Memory B cell (primary cell): Measurements from ENCODE around the gene HPGDS.
"Not testable (repeated sequence)": the region's sequence is repeated elsewhere in the genome, so short reads cannot be mapped to it uniquely, and the experiment has no call there.

Experiments used
- ATAC-seq: fragments of 150-1000 bp; cut with Tn5 transposase; 2 replicates; pipeline ENCODE4 v1.10.0; 2021; ENCODE audit warnings: low read depth, mild to moderate bottlenecking, moderate library complexity
- DNase-seq, 2 donors: peaks; one replicate each; pipeline ENCODE4 v3.0.0; 2022; ENCODE audit warnings: low spot score in 2 of 2
- H3K27ac Mint-ChIP-seq: one replicate; pipeline ENCODE4 v1.8.0; 2022; ENCODE audit warnings: mild to moderate bottlenecking, moderate library complexity, mixed read lengths
- H3K27me3 Mint-ChIP-seq: one replicate; pipeline ENCODE4 v1.8.0; 2022; ENCODE audit warnings: mixed read lengths
- H3K36me3 Mint-ChIP-seq: one replicate; pipeline ENCODE4 v1.8.0; 2022; ENCODE audit warnings: mild to moderate bottlenecking, mixed read lengths
- H3K4me1 Mint-ChIP-seq: one replicate; pipeline ENCODE4 v1.8.0; 2022; ENCODE audit warnings: mixed read lengths
- H3K4me3 Mint-ChIP-seq: one replicate; pipeline ENCODE4 v1.8.0; 2022; ENCODE audit warnings: mild to moderate bottlenecking, moderate library complexity, mixed read lengths
- H3K9me3 Mint-ChIP-seq: one replicate; pipeline ENCODE4 v1.8.0; 2022; ENCODE audit warnings: mixed read lengths

HPGDS gene

DNA sequence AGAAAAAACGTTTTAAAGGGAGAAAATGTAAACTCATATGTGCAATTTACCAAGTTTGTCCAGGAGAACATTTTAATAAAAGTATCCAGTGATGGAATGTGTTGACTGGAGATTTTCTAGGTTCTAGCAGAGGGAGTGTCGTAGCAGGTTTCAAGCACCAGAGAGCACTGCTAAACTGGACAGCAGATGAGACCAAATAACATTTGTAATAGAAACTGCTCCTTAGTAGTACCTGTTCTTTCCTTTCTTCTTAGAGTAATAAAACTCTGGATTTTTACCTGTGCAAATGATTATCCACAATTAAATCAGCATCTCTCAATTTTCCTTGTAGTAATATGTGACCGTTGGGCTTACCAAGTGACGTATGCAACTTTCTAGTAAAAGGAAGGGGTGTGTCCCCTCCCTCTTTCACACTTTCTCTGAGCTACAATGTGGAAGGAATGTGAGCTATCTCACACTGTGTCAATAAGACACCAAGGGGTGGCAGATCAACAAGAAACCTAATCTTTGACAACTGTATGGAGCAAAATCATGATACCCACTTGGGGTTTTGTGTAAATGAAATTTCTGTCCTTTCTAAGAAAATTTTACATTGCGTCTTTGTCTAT, 9.5 kb downstream of the HPGDS start:
- DNase-seq: no peak
- Mint-ChIP-seq H3K4me3 (no peak overlapping the region), H3K27me3 (peaks cover 5% of the 10 kb centered on the region), H3K27ac (no peak overlapping the region), H3K4me1 (no peaks in the 10 kb centered on the region), H3K36me3 (no peaks in the 10 kb centered on the region), H3K9me3 (no peaks in the 10 kb centered on the region)
- ATAC-seq: no peak

GRCh38 chr4:94329933-94330332, 12.7 kb downstream of the HPGDS start:
- Mint-ChIP-seq H3K4me1 (no peaks in the 10 kb centered on the region), H3K36me3 (no peaks in the 10 kb centered on the region), H3K9me3 (peaks cover 6% of the 10 kb centered on the region), H3K27me3 (peaks cover 5% of the 10 kb centered on the region), H3K27ac (no peak overlapping the region), H3K4me3 (no peak overlapping the region)
- ATAC-seq: no peak
- DNase-seq: no peak

DNA sequence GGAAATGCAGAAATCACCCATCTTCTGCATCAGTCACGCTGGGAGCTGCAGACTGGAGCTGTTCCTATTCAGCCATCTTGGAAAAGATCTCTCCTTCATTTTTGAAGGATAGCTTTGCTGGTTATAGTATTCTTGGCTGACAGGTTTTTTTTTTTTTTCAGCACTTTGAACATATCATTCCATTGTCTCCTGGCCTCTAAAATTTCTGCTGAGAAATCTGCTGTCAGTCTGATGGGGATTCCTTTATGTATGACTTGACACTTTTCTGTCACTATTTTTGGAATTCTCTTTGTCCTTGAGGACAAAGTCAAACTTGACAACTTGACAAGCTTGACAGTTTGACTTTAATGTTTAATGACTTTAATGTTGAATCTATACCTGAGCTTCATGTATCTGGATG, 16.8 kb downstream of the HPGDS start:
- H3K27ac Mint-ChIP-seq: no peak overlapping the region
- no peak overlapping the region for H3K4me3 Mint-ChIP-seq
- H3K27me3 Mint-ChIP-seq: peaks cover 9% of the 10 kb centered on the region
- ATAC-seq (no peak), DNase-seq (no peak)
- peaks cover 11% of the 10 kb centered on the region for H3K9me3 Mint-ChIP-seq
- H3K36me3 Mint-ChIP-seq: peaks cover 4% of the 10 kb centered on the region
- H3K4me1 Mint-ChIP-seq: no peaks in the 10 kb centered on the region

- not testable (repeated sequence) for H3K4me3 Mint-ChIP-seq, DNase-seq, H3K36me3 Mint-ChIP-seq, ATAC-seq, H3K4me1 Mint-ChIP-seq, H3K27ac Mint-ChIP-seq, H3K27me3 Mint-ChIP-seq
- H3K9me3 Mint-ChIP-seq: peaks cover 12% of the 10 kb centered on the region
Observed at GRCh38 chr4:94319927-94320326, 22.7 kb downstream of the HPGDS start.

- no peaks in the 10 kb centered on the region for H3K27me3 Mint-ChIP-seq
- no peaks in the 10 kb centered on the region for H3K36me3 Mint-ChIP-seq
- no peak overlapping the region for H3K4me3 Mint-ChIP-seq
- H3K9me3 Mint-ChIP-seq: no peaks in the 10 kb centered on the region
- ATAC-seq (no peak), DNase-seq (no peak)
- H3K27ac Mint-ChIP-seq: no peak overlapping the region
- no peaks in the 10 kb centered on the region for H3K4me1 Mint-ChIP-seq
Observed at GRCh38 chr4:94307231-94307871, 35.3 kb downstream of the HPGDS start.

- DNase-seq (no peak), ATAC-seq (no peak)
- no peaks in the 10 kb centered on the region for H3K4me1 Mint-ChIP-seq
- no peaks in the 10 kb centered on the region for H3K36me3 Mint-ChIP-seq
- H3K9me3 Mint-ChIP-seq: no peaks in the 10 kb centered on the region
- H3K27ac Mint-ChIP-seq: no peak overlapping the region
- no peaks in the 10 kb centered on the region for H3K27me3 Mint-ChIP-seq
- H3K4me3 Mint-ChIP-seq: no peak overlapping the region
Observed at GRCh38 chr4:94306713-94307112, 35.9 kb downstream of the HPGDS start.

- ATAC-seq (no peak), DNase-seq (no peak)
- H3K4me3 Mint-ChIP-seq: no peak overlapping the region
- no peak overlapping the region for H3K27ac Mint-ChIP-seq
- no peaks in the 10 kb centered on the region for H3K9me3 Mint-ChIP-seq
- no peaks in the 10 kb centered on the region for H3K36me3 Mint-ChIP-seq
- no peaks in the 10 kb centered on the region for H3K4me1 Mint-ChIP-seq
- no peaks in the 10 kb centered on the region for H3K27me3 Mint-ChIP-seq
Observed at GRCh38 chr4:94305466-94306225, 37.0 kb downstream of the HPGDS start.

DNA sequence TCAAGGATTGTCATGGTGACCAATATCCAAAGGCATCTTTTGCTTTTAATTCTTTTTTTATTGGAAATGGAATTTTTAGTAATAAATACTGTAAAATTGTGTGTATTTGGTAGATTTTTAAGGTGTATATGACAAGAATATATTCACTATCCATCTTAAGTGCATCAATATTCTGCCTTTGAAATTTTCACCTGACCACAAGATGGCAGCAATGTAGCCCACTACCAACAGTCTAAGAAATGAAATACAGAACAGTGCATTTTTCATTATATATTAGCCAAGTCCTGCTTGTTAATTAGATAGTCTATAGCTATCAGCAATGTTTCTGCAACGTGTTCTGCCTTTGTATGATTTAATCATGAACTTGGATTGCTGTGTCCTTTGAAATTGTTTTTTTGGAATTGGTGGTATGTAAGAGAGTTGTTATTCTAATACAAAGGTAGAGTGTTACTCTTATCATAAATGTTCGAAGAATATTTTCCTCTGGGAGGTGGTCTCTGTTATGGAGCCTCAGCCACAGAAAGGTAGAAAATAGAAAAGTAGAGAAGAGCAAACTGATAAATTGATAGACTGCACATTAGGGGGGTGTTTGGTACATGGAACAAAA, 38.2 kb downstream of the HPGDS start:
- Mint-ChIP-seq H3K9me3 (no peaks in the 10 kb centered on the region), H3K36me3 (no peaks in the 10 kb centered on the region), H3K27ac (no peak overlapping the region), H3K4me1 (no peaks in the 10 kb centered on the region), H3K4me3 (no peak overlapping the region), H3K27me3 (no peaks in the 10 kb centered on the region)
- no peak for DNase-seq
- ATAC-seq: no peak

GRCh38 chr4:94302191-94302590, 40.4 kb downstream of the HPGDS start:
- ATAC-seq (no peak), DNase-seq (no peak)
- no peak overlapping the region for H3K27ac Mint-ChIP-seq
- no peaks in the 10 kb centered on the region for H3K36me3 Mint-ChIP-seq
- H3K9me3 Mint-ChIP-seq: no peaks in the 10 kb centered on the region
- H3K4me1 Mint-ChIP-seq: no peaks in the 10 kb centered on the region
- no peaks in the 10 kb centered on the region for H3K27me3 Mint-ChIP-seq
- no peak overlapping the region for H3K4me3 Mint-ChIP-seq

DNA sequence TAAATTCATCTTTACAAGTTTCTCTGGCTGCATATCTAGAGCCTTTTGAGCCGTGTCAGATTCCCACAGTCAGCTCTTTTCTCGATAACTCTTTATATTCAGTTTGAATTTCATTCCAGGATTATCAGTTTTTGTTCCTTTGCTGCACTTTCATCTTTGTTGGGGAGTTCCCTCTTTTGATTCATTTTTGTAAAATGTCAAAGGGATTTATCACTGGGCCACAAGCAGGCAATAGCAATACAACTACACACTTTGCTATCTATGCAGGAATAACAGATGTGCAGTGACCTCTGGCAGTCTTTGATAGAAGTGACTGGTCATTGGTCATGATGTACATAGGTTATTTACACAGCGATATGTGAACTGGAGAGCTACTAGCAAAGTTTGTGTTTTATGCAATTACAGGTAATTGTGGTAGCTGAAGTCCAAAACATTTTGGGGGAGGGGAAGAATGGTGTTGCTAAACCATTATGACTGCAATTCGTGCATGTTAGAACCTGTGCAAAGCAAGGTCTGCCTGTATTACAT, 43.8 kb downstream of the HPGDS start:
- Mint-ChIP-seq H3K36me3 (no peaks in the 10 kb centered on the region), H3K27me3 (no peaks in the 10 kb centered on the region), H3K27ac (no peak overlapping the region), H3K4me3 (no peak overlapping the region), H3K4me1 (no peaks in the 10 kb centered on the region), H3K9me3 (no peaks in the 10 kb centered on the region)
- DNase-seq (no peak), ATAC-seq (no peak)

- not testable (repeated sequence) for H3K4me1 Mint-ChIP-seq, H3K4me3 Mint-ChIP-seq, H3K27ac Mint-ChIP-seq, H3K9me3 Mint-ChIP-seq, DNase-seq, ATAC-seq, H3K27me3 Mint-ChIP-seq
- H3K36me3 Mint-ChIP-seq: peaks cover 11% of the 10 kb centered on the region
Observed at GRCh38 chr4:94295473-94295872, 47.2 kb downstream of the HPGDS start.

DNA sequence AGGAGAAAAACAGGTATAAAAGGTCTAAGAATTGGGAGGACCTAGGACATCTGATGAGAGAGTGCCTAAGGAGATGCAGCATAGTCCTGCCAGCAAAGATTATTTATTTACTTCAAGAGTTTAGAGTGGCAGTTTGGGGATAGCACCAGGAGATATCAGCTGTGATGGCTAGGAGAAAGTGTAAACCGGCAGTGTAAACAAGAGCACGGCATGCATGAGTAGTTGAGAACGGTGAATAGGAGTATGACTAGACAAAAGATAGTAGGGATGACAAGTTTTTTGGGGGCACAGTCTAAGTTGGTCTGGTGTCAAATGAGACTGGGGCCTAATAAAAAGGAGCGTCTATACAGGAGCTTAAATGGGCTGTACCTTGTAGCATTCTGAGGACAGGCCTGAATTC, 48.7 kb downstream of the HPGDS start:
- not testable (repeated sequence) for H3K9me3 Mint-ChIP-seq, ATAC-seq, H3K27ac Mint-ChIP-seq, H3K27me3 Mint-ChIP-seq, DNase-seq, H3K4me3 Mint-ChIP-seq, H3K4me1 Mint-ChIP-seq
- peaks cover 14% of the 10 kb centered on the region for H3K36me3 Mint-ChIP-seq

- Mint-ChIP-seq H3K27me3 (no peaks in the 10 kb centered on the region), H3K4me1 (no peaks in the 10 kb centered on the region), H3K36me3 (peaks cover 30% of the 10 kb centered on the region), H3K27ac (no peak overlapping the region), H3K4me3 (no peak overlapping the region), H3K9me3 (no peaks in the 10 kb centered on the region)
- DNase-seq (no peak), ATAC-seq (no peak)
Observed at GRCh38 chr4:94290245-94290644, 52.4 kb downstream of the HPGDS start.

GRCh38 chr4:94285666-94286065, 57.0 kb downstream of the HPGDS start:
- Mint-ChIP-seq H3K36me3 (peaks cover 34% of the 10 kb centered on the region), H3K4me3 (no peak overlapping the region), H3K9me3 (no peaks in the 10 kb centered on the region), H3K27me3 (no peaks in the 10 kb centered on the region), H3K4me1 (no peaks in the 10 kb centered on the region), H3K27ac (no peak overlapping the region)
- no peak for DNase-seq
- no peak for ATAC-seq
